Tibial nerve (tissue), 4 donors: ENCODE data around the gene ZNF474.

ENCODE experiments used
- EP300 ChIP-seq, 2 donors: sonication (generic); formaldehyde crosslinking; IDR thresholded peaks; one replicate each; pipeline ENCODE4 v1.6.1; 2017; ENCODE audit warnings: antibody characterized with exemption in 2 of 2, mild to moderate bottlenecking in 1 of 2
- TF ChIP-seq, protein P1 (sequence below), 5 experiments: fragments of 200-600 bp in 3 of 5; fragments of 450-650 bp in 2 of 5; sonication (generic) in 3 of 5; IDR thresholded peaks; one replicate each; pipeline ENCODE4 v1.5.1; 2016 to 2019; ENCODE audit warnings: antibody characterized with exemption in 5 of 5, mild to moderate bottlenecking in 3 of 5, moderate library complexity in 2 of 5

DNA sequence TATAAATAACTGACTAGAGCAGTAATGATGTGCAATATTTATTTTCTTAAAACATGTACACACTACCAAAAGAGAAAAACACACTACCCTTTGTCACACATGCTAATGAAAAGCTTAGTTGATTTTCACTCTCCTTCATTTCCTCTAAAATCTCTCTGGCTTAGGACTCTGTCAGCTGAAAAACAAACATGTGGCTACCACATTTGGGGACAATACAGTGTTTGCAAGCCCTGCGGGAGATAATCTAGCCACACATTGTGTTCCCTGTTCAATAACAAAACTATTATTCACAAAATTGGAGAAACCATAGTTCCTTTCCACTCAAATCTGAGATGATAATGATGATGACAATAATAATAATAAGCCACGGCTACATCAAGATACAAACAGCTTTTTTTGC is 47.8 kb upstream of the ZNF474 start:
- TF ChIP-seq, protein P1, sequence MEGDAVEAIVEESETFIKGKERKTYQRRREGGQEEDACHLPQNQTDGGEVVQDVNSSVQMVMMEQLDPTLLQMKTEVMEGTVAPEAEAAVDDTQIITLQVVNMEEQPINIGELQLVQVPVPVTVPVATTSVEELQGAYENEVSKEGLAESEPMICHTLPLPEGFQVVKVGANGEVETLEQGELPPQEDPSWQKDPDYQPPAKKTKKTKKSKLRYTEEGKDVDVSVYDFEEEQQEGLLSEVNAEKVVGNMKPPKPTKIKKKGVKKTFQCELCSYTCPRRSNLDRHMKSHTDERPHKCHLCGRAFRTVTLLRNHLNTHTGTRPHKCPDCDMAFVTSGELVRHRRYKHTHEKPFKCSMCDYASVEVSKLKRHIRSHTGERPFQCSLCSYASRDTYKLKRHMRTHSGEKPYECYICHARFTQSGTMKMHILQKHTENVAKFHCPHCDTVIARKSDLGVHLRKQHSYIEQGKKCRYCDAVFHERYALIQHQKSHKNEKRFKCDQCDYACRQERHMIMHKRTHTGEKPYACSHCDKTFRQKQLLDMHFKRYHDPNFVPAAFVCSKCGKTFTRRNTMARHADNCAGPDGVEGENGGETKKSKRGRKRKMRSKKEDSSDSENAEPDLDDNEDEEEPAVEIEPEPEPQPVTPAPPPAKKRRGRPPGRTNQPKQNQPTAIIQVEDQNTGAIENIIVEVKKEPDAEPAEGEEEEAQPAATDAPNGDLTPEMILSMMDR (IDR thresholded peaks at IDR 0.05), result no peak
- TF ChIP-seq EP300 (IDR thresholded peaks at IDR 0.05), result no peak
